OCI-LY3 (cell line): Measurements from ENCODE around the gene ERP44.

Experiments
- H2AFZ ChIP-seq: fragments of 200-600, 300-600 bp; shearing (Covaris generic); 2 replicates; pipeline ENCODE4 v1.6.0; 2014; ENCODE audit warnings: antibody characterized with exemption, low read depth, low read length
- H3K27ac ChIP-seq: fragments of 200-600, 300-600 bp; sonication (generic); 2 replicates; pipeline ENCODE4 v1.5.1; 2014; ENCODE audit warnings: mild to moderate bottlenecking, low read length, moderate library complexity, mixed read lengths
- H3K27me3 ChIP-seq: fragments of 200-600, 300-600 bp; sonication (generic); 2 replicates; pipeline ENCODE4 v1.6.1; 2014; ENCODE audit warnings: low read depth, low read length, mixed read lengths
- H3K36me3 ChIP-seq: fragments of 200-600, 300-600 bp; sonication (generic); replicated peaks from 2 replicates; pipeline ENCODE3; 2014; ENCODE audit warnings: low read depth, low read length, mixed read lengths
- H3K4me1 ChIP-seq: fragments of 300-600, 200-600 bp; sonication (generic); 2 replicates; pipeline ENCODE4 v1.6.1; 2014; ENCODE audit warnings: low read length, mixed read lengths
- H3K4me2 ChIP-seq: fragments of 200-600, 300-600 bp; sonication (generic); 2 replicates; pipeline ENCODE4 v1.6.1; 2014; ENCODE audit warnings: low read length, mixed read lengths
- H3K4me3 ChIP-seq: fragments of 300-600, 200-600 bp; sonication (generic); 2 replicates; pipeline ENCODE4 v1.5.1; 2014; ENCODE audit warnings: antibody characterized with exemption, mild to moderate bottlenecking, low read length, moderate library complexity
- H3K79me2 ChIP-seq: fragments of 300-600, 200-600 bp; shearing (Covaris generic); 2 replicates; pipeline ENCODE4 v1.6.1; 2014; ENCODE audit warnings: mild to moderate bottlenecking, low read length, mixed read lengths
- H3K9ac ChIP-seq: fragments of 300-600, 200-600 bp; shearing (Covaris generic); 2 replicates; pipeline ENCODE4 v1.6.0; 2014; ENCODE audit warnings: mild to moderate bottlenecking, low read length, moderate library complexity
- H3K9me3 ChIP-seq: fragments of 200-600, 300-600 bp; shearing (Covaris generic); 2 replicates; pipeline ENCODE4 v1.6.1; 2014; ENCODE audit warnings: low read length, mixed read lengths; ENCODE audit not compliant: insufficient read depth
- H4K20me1 ChIP-seq: fragments of 200-600, 300-600 bp; sonication (generic); 2 replicates; pipeline ENCODE4 v1.6.1; 2016; ENCODE audit warnings: low read length, mixed read lengths; ENCODE audit not compliant: insufficient read depth
- CTCF ChIP-seq: fragments of 200-600, 300-600 bp; sonication (generic); IDR thresholded peaks from 2 replicates; pipeline ENCODE4 v1.5.1; 2014; ENCODE audit warnings: antibody characterized with exemption, low read length, low read depth
- EZH2phosphoT487 ChIP-seq: fragments of 200-600 bp; shearing (Covaris generic); IDR thresholded peaks from 2 replicates; pipeline ENCODE4 v1.6.1; 2018; ENCODE audit warnings: antibody characterized with exemption, mixed run types, low read depth

ERP44 gene

DNA sequence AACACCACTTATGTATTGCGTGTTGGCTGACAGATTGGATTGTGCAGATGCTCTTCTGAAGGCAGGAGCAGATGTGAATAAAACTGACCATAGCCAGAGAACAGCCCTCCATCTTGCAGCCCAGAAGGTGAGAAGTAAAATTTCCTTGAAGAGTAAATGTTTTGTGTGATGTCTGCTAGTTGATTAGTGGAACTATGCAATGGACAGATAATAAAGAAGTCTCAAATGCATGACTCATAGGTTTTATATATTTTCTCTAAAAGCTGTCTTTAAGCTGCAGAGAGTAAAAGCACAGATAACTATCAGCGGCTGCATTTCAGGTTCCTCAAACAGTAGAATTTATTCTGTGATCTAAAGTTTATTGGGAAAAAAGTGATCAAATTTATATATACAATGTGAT, 27.6 kb upstream of the ERP44 start:
- Histone ChIP-seq H3K27me3 (no peaks in the 10 kb centered on the region), H4K20me1 (no peaks in the 10 kb centered on the region), H2AFZ (no peak overlapping the region), H3K9me3 (no peaks in the 10 kb centered on the region), H3K9ac (no peak overlapping the region), H3K4me2 (no peak overlapping the region), H3K36me3 (peaks cover 5% of the 10 kb centered on the region), H3K4me3 (no peak overlapping the region), H3K79me2 (no peaks in the 10 kb centered on the region), H3K27ac (no peak overlapping the region), H3K4me1 (no peaks in the 10 kb centered on the region)
- TF ChIP-seq CTCF (no peak), EZH2phosphoT487 (no peak)

GRCh38 chr9:100125910-100126309, 27.1 kb upstream of the ERP44 start:
- no peaks in the 10 kb centered on the region for H3K9me3 ChIP-seq
- no peaks in the 10 kb centered on the region for H3K79me2 ChIP-seq
- no peak for TF ChIP-seq CTCF
- TF ChIP-seq EZH2phosphoT487 = no peak
- H3K9ac ChIP-seq = no peak overlapping the region
- no peaks in the 10 kb centered on the region for H3K4me1 ChIP-seq
- no peaks in the 10 kb centered on the region for H4K20me1 ChIP-seq
- H3K4me2 ChIP-seq = no peak overlapping the region
- H3K36me3 ChIP-seq = peaks cover 7% of the 10 kb centered on the region
- no peak overlapping the region for H3K4me3 ChIP-seq
- no peak overlapping the region for H3K27ac ChIP-seq
- no peak overlapping the region for H2AFZ ChIP-seq
- no peaks in the 10 kb centered on the region for H3K27me3 ChIP-seq

- H3K36me3 ChIP-seq = peaks cover 8% of the 10 kb centered on the region
- H4K20me1 ChIP-seq = no peaks in the 10 kb centered on the region
- no peak overlapping the region for H3K4me2 ChIP-seq
- no peak overlapping the region for H2AFZ ChIP-seq
- no peaks in the 10 kb centered on the region for H3K4me1 ChIP-seq
- TF ChIP-seq CTCF (no peak), EZH2phosphoT487 (no peak)
- H3K9me3 ChIP-seq = no peaks in the 10 kb centered on the region
- no peaks in the 10 kb centered on the region for H3K79me2 ChIP-seq
- H3K4me3 ChIP-seq = no peak overlapping the region
- no peak overlapping the region for H3K9ac ChIP-seq
- no peaks in the 10 kb centered on the region for H3K27me3 ChIP-seq
- H3K27ac ChIP-seq = no peak overlapping the region
These were observed 26.4 kb upstream of the ERP44 start for GRCh38 chr9:100125236-100125635.

DNA sequence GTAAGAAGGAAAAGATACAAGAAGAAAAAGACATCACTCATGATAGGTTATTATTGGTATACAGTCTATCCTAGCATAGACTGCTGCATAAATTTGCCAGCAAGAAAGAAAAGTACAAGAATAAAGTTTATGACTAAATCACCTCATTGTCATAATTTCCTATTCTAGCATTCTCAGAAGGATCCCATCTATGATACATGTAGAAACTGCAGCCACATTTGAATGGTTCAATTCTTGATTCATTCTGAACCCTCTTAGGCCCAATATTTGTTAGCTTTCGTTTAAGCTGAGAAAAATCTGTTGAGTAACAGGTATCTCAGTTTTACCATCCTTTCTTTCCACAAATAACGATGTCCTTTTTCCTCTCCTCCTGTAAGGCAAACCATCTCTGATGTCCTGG, 21.5 kb upstream of the ERP44 start:
- H3K4me2 ChIP-seq = no peak overlapping the region
- peaks cover 3% of the 10 kb centered on the region for H3K36me3 ChIP-seq
- no peaks in the 10 kb centered on the region for H4K20me1 ChIP-seq
- H2AFZ ChIP-seq = no peak overlapping the region
- no peaks in the 10 kb centered on the region for H3K4me1 ChIP-seq
- no peaks in the 10 kb centered on the region for H3K79me2 ChIP-seq
- TF ChIP-seq CTCF (no peak), EZH2phosphoT487 (no peak)
- no peaks in the 10 kb centered on the region for H3K27me3 ChIP-seq
- no peak overlapping the region for H3K27ac ChIP-seq
- no peak overlapping the region for H3K9ac ChIP-seq
- H3K4me3 ChIP-seq = no peak overlapping the region
- no peaks in the 10 kb centered on the region for H3K9me3 ChIP-seq
